Measurements from ENCODE around the gene BCAS3. TPM values are rescaled to one million over a fixed set of nuclear protein-coding genes. Genes with fewer than 3 reads are reported as not detected.

Gene BCAS3
- total RNA-seq, 1 donor from 2014 or later, result 64.9 TPM

DNA sequence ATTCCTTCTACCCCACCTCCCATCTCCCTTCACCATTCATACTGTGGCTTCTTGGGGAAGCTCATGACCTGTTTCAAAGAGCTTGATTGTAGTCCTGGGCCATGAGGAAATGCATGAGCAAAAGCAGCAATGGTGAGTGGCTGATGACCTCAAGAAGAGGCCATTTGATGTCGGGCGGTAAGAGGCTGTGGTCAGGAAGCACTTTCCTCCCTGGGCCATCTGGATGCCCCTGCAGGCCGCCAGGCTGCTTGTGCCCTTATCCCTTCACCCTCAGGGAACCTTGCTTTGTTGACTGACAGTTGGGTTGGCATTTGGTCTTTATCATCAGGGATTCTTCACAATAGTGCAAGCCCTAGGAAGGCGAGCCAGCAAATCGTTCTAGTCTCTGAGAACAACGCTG is 643.7 kb downstream of the BCAS3 start:
- no peak overlapping the region for H3K27ac Mint-ChIP-seq
- no peaks in the 10 kb centered on the region for H3K9me3 Mint-ChIP-seq
- H3K4me3 Mint-ChIP-seq, result no peak overlapping the region
- H3K36me3 Mint-ChIP-seq, result peaks cover 3% of the 10 kb centered on the region
- H3K4me1 Mint-ChIP-seq, result peaks cover 55% of the 10 kb centered on the region
- no peaks in the 10 kb centered on the region for H3K27me3 Mint-ChIP-seq (ENCODE audit: low read depth)
- no peak for DNase-seq (ENCODE audit: low spot score in 2 of 2, unreplicated experiment in 2 of 2)
- TF ChIP-seq CTCF (IDR thresholded peaks at IDR 0.05; ENCODE audit: unreplicated experiment), result no peak

DNA sequence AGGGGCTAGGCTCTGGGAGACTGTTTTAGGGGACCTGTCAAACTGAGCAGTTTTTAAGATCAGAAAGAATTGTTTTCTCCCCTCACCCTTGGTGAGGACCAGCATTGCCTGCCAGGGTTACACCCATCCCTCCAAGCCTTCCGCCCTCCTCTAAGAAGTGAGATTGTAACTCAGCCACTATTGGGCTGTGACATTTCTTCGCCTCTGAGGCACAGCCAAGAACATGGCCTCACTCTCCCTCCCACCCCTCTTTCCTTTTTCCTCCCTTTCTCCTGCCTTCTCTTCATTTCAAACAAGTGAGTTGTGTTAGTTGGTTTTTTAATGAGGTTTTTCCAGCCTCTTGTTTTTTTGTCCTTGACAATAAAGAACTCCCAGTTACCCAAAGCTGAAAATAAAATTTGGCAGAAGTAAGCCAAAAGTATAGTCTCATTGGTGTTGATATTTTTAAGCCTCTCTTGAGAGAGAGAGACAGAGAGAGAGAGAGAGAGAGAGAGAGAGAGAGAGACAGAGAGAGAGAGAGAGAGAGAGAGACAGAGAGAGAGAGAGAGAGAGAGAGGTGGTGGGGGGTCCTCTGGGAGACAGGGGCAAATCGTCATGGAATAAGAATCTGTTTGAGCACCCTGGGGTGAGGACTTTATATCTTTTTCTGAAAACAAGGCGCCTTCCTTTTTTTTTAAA is 644.8 kb downstream of the BCAS3 start:
- no peak for TF ChIP-seq CTCF (IDR thresholded peaks at IDR 0.05; ENCODE audit: unreplicated experiment)
- H3K4me1 Mint-ChIP-seq, result peaks cover 51% of the 10 kb centered on the region
- no peak overlapping the region for H3K4me3 Mint-ChIP-seq
- no peak overlapping the region for H3K27ac Mint-ChIP-seq
- H3K9me3 Mint-ChIP-seq, result no peaks in the 10 kb centered on the region
- no peaks in the 10 kb centered on the region for H3K27me3 Mint-ChIP-seq (ENCODE audit: low read depth)
- H3K36me3 Mint-ChIP-seq, result peaks cover 3% of the 10 kb centered on the region
- no peak for DNase-seq (ENCODE audit: low spot score in 2 of 2, unreplicated experiment in 2 of 2)

DNA sequence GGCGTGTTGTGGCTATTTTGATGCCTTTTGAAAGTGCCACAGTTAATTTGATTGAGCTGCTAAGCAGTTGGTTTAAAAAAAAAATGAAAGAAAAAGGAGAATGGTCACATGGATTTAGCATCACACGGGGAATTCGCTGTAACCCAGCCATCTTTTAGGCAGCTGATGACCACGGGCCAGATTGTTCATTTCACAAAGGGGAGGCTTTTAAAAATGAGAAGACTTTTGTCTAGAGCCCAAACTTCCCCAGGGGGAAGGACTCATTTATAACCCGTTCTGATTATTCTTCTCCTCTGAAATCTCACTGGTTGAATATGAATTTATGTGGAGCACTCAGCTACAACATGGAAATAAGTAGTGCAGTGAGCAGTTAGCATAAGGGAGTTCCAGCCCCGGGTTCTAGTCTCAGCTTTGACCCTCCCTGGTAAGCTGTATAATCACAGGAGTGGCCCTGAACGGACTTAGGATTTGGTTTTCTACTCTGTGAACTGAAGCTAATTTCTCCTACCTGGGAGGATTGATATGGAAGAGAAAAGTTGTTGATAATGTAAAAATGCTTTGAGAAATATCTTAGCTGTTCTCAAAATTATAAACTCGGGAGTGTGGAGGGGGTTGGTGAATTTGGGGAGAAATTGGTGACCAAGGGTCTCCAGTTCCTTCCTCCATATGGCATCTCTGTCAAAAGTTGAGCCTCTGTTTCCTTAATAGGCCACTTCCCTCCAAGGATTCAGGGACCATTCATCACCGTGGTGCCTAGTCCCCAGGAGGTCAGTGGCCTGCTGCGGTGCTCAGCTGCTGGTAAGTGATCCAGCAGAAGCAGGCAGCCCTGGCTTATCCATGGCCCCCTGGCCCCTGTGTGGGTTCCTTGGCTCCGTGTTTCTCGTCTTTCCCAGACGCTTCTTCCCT is 645.6 kb downstream of the BCAS3 start:
- H3K9me3 Mint-ChIP-seq, result no peaks in the 10 kb centered on the region
- no peak overlapping the region for H3K4me3 Mint-ChIP-seq
- no peak for TF ChIP-seq CTCF (IDR thresholded peaks at IDR 0.05; ENCODE audit: unreplicated experiment)
- no peaks in the 10 kb centered on the region for H3K27me3 Mint-ChIP-seq (ENCODE audit: low read depth)
- H3K4me1 Mint-ChIP-seq, result peaks cover 50% of the 10 kb centered on the region
- peaks cover 3% of the 10 kb centered on the region for H3K36me3 Mint-ChIP-seq
- DNase-seq (ENCODE audit: low spot score in 2 of 2, unreplicated experiment in 2 of 2), result no peak
- peak overlapping the region; percentile 74 for H3K27ac Mint-ChIP-seq

GRCh38 chr17:61323909-61324868 is 646.5 kb downstream of the BCAS3 start:
- H3K36me3 Mint-ChIP-seq, result no peaks in the 10 kb centered on the region
- no peak overlapping the region for H3K4me3 Mint-ChIP-seq
- peaks cover 42% of the 10 kb centered on the region for H3K4me1 Mint-ChIP-seq
- no peaks in the 10 kb centered on the region for H3K9me3 Mint-ChIP-seq
- no peaks in the 10 kb centered on the region for H3K27me3 Mint-ChIP-seq (ENCODE audit: low read depth)
- no peak for DNase-seq (ENCODE audit: low spot score in 2 of 2, unreplicated experiment in 2 of 2)
- no peak for TF ChIP-seq CTCF (IDR thresholded peaks at IDR 0.05; ENCODE audit: unreplicated experiment)
- H3K27ac Mint-ChIP-seq, result peak overlapping the region; percentile 74

GRCh38 chr17:61324950-61325349 is 647.3 kb downstream of the BCAS3 start:
- DNase-seq (ENCODE audit: low spot score in 2 of 2, unreplicated experiment in 2 of 2), result no peak
- no peak overlapping the region for H3K4me3 Mint-ChIP-seq
- H3K27ac Mint-ChIP-seq, result peak overlapping the region; percentile 1
- no peaks in the 10 kb centered on the region for H3K27me3 Mint-ChIP-seq (ENCODE audit: low read depth)
- H3K4me1 Mint-ChIP-seq, result peaks cover 42% of the 10 kb centered on the region
- H3K9me3 Mint-ChIP-seq, result no peaks in the 10 kb centered on the region
- H3K36me3 Mint-ChIP-seq, result no peaks in the 10 kb centered on the region
- TF ChIP-seq CTCF (IDR thresholded peaks at IDR 0.05; ENCODE audit: unreplicated experiment), result no peak
